Fibroblast of lung (primary cell): Measurements from ENCODE around the gene RADIL.

Experiments
- CTCF ChIP-seq, 2 donors: IDR thresholded peaks in 1 of 2; conservative IDR thresholded peaks in 1 of 2; 1 replicate in 1 of 2; 2 replicates in 1 of 2; pipeline ENCODE4 v1.5.1; 2011 to 2012; ENCODE audit warnings: low read length in 2 of 2, control low read depth in 1 of 2, inconsistent platforms in 1 of 2, low read depth in 1 of 2, mild to moderate bottlenecking in 1 of 2
- EZH2 ChIP-seq: IDR thresholded peaks from 2 replicates; pipeline ENCODE4 v1.5.1; 2012; ENCODE audit warnings: low read length, control low read depth, mild to moderate bottlenecking; ENCODE audit errors: missing control alignments

- TF ChIP-seq CTCF (conservative IDR thresholded peaks at IDR 0.05 in 1 of 2, IDR thresholded peaks at IDR 0.05 in 1 of 2; ENCODE audit: low read depth in 1 of 2, low read length in 2 of 2) (no peak), EZH2 (no peak)
Observed at GRCh38 chr7:4834601-4835397, 48.7 kb downstream of the RADIL start.
